T-helper 1 cell treated with Interleukin-12 subunit alpha and Interleukin-12 subunit beta and Interleukin-4 antibody, amounts not matched to agents 30 ng/mL and 1 ng/mL, for 36 hours (primary cell): ENCODE measurements around the gene OR2B6. TPM values are rescaled to one million over a fixed set of nuclear protein-coding genes. Genes with fewer than 3 reads are reported as not detected.

ENCODE experiments used
- intact Hi-C: fragments of 100-400 bp; cut with micrococcal nuclease; formaldehyde crosslinking; loops from one replicate; pipeline ENCODE4 v1.15.1; 2024
- total RNA-seq: library from RNA; stranded (reverse); gene quantifications from 2 replicates; pipeline ENCODE4 v1.2.3, GENCODE V29; 2022

Gene OR2B6
- total RNA-seq, 1 donor from 2014 or later, result not detected

GRCh38 chr6:27994616-27995015, 37.6 kb downstream of the OR2B6 start:
- intact Hi-C loops, result no loop called here

GRCh38 chr6:28000351-28001045, 43.5 kb downstream of the OR2B6 start:
- intact Hi-C loops, result no loop called here

- intact Hi-C loops, result no loop called here
Observed at GRCh38 chr6:28001351-28001750, 44.3 kb downstream of the OR2B6 start.

GRCh38 chr6:28001751-28002150, 44.7 kb downstream of the OR2B6 start:
- intact Hi-C loops, result no loop called here

- intact Hi-C loops, result no loop called here
Observed at GRCh38 chr6:28002161-28002560, 45.1 kb downstream of the OR2B6 start.

GRCh38 chr6:28003059-28003458, 46.0 kb downstream of the OR2B6 start:
- intact Hi-C loops, result no loop called here

GRCh38 chr6:28003661-28004060, 46.6 kb downstream of the OR2B6 start:
- intact Hi-C loops, result no loop called here

GRCh38 chr6:28004350-28005151, 47.5 kb downstream of the OR2B6 start:
- intact Hi-C loops, result no loop called here

GRCh38 chr6:28005152-28005890, 48.3 kb downstream of the OR2B6 start:
- intact Hi-C loops, result no loop called here

GRCh38 chr6:28005975-28006374, 48.9 kb downstream of the OR2B6 start:
- intact Hi-C loops, result no loop called here

Other genes starting within 250 kb of the OR2B6 start
- not detected in 2 replicates for gene OR2B2, start 44.8 kb upstream of the OR2B6 start, total RNA-seq
- gene ZNF165, start 123.3 kb downstream of the OR2B6 start, total RNA-seq, result 0.29 and 0.44 TPM in 2 replicates
- 6.3 and 6.6 TPM in 2 replicates for gene ZSCAN16, start 167.4 kb downstream of the OR2B6 start, total RNA-seq
- gene ZKSCAN8, start 184.6 kb downstream of the OR2B6 start, total RNA-seq, result 19.6 and 21.0 TPM in 2 replicates